ENCODE measurements around the gene HABP2.

DNA sequence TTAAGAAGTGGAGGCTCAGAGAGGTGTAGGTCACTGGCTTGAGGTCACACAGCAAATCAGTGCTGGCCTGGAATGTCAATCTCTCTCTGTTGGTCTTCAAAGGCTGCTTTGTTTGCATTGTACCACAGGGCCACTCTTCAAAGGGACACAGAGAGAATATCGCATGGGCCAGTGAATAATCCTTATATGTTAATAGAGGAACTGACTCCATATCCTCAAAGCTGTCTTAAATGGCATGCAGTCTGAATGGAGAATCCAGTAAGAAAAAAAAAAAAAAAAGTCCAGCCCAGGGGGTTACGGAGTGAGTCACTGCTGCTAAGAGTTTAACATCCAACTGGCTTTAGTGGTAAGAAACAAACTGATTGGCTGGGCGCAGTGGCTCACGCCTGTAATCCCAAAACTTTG, 56.9 kb downstream of the HABP2 start:
- TF ChIP-seq, protein P1, sequence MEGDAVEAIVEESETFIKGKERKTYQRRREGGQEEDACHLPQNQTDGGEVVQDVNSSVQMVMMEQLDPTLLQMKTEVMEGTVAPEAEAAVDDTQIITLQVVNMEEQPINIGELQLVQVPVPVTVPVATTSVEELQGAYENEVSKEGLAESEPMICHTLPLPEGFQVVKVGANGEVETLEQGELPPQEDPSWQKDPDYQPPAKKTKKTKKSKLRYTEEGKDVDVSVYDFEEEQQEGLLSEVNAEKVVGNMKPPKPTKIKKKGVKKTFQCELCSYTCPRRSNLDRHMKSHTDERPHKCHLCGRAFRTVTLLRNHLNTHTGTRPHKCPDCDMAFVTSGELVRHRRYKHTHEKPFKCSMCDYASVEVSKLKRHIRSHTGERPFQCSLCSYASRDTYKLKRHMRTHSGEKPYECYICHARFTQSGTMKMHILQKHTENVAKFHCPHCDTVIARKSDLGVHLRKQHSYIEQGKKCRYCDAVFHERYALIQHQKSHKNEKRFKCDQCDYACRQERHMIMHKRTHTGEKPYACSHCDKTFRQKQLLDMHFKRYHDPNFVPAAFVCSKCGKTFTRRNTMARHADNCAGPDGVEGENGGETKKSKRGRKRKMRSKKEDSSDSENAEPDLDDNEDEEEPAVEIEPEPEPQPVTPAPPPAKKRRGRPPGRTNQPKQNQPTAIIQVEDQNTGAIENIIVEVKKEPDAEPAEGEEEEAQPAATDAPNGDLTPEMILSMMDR (IDR thresholded peaks at IDR 0.05), result no peak
- no peak for TF ChIP-seq POLR2A (IDR thresholded peaks at IDR 0.05)

Measured in uterus (tissue), 2 donors.